Neural progenitor cell (in vitro differentiated cells): ENCODE measurements around the gene MFAP4. TPM values are rescaled to one million over a fixed set of nuclear protein-coding genes. Genes with fewer than 3 reads are reported as not detected.

Experiments used
- DNase-seq: peaks from one replicate; pipeline ENCODE4 v3.0.0-alpha.2; 2016; ENCODE audit warnings: low spot score
- H2AFZ ChIP-seq: fragments of 200-600 bp; sonication (generic); replicated peaks from 2 replicates; pipeline ENCODE4 v1.6.1; 2016; ENCODE audit warnings: antibody characterized with exemption
- H3F3A ChIP-seq: fragments of 200-600 bp; sonication (generic); 2 replicates; pipeline ENCODE4 v1.6.1; 2016; ENCODE audit warnings: antibody characterized with exemption, low read depth
- H3K27ac ChIP-seq: fragments of 200-600 bp; sonication (generic); 2 replicates; pipeline ENCODE4 v1.5.1; 2016; ENCODE audit warnings: mild to moderate bottlenecking
- H3K27me3 ChIP-seq: fragments of 200-600 bp; sonication (generic); 2 replicates; pipeline ENCODE4 v1.6.1; 2016; ENCODE audit warnings: mild to moderate bottlenecking, moderate library complexity
- H3K36me3 ChIP-seq: fragments of 200-600 bp; sonication (generic); 2 replicates; pipeline ENCODE4 v1.5.1; 2016
- H3K4me1 ChIP-seq: fragments of 200-600 bp; sonication (generic); 2 replicates; pipeline ENCODE4 v1.6.1; 2016; ENCODE audit warnings: mixed run types
- H3K4me2 ChIP-seq: fragments of 200-600 bp; sonication (generic); 2 replicates; pipeline ENCODE4 v1.6.1; 2016
- H3K4me3 ChIP-seq: fragments of 200-600 bp; sonication (generic); 2 replicates; pipeline ENCODE4 v1.5.1; 2016
- H3K79me2 ChIP-seq: fragments of 200-600 bp; sonication (generic); 2 replicates; pipeline ENCODE4 v1.6.1; 2016; ENCODE audit warnings: low read depth
- H3K9ac ChIP-seq: fragments of 200-600 bp; sonication (generic); 2 replicates; pipeline ENCODE4 v1.6.1; 2016
- H3K9me3 ChIP-seq: fragments of 200-600 bp; sonication (generic); 2 replicates; pipeline ENCODE4 v1.5.1; 2016; ENCODE audit warnings: low read depth
- H4K20me1 ChIP-seq: fragments of 200-600 bp; sonication (generic); 2 replicates; pipeline ENCODE4 v1.6.1; 2016; ENCODE audit warnings: low read depth
- H3K27ac Mint-ChIP-seq: 3 replicates; pipeline ENCODE4 v1.8.0; 2021; ENCODE audit warnings: mixed read lengths
- H3K27me3 Mint-ChIP-seq: 2 replicates; pipeline ENCODE4 v1.8.0; 2022; ENCODE audit warnings: low read depth, mild to moderate bottlenecking, inconsistent platforms, moderate library complexity, mixed read lengths; ENCODE audit not compliant: insufficient read depth
- H3K36me3 Mint-ChIP-seq: 3 replicates; pipeline ENCODE4 v1.8.0; 2021; ENCODE audit warnings: mixed read lengths
- H3K4me1 Mint-ChIP-seq: 3 replicates; pipeline ENCODE4 v1.8.0; 2021; ENCODE audit warnings: mixed read lengths
- H3K4me3 Mint-ChIP-seq: 3 replicates; pipeline ENCODE4 v1.8.0; 2021; ENCODE audit warnings: mild to moderate bottlenecking, moderate library complexity, mixed read lengths
- H3K9me3 Mint-ChIP-seq: 3 replicates; pipeline ENCODE4 v1.8.0; 2020; ENCODE audit warnings: mixed read lengths
- CTCF ChIP-seq: fragments of 200-600 bp; sonication (generic); IDR thresholded peaks from 2 replicates; pipeline ENCODE4 v1.5.1; 2017; ENCODE audit warnings: antibody characterized with exemption, mild to moderate bottlenecking
- EZH2 ChIP-seq: fragments of 200-600 bp; sonication (generic); IDR thresholded peaks from 2 replicates; pipeline ENCODE4 v1.6.1; 2017; ENCODE audit warnings: antibody characterized with exemption, mild to moderate bottlenecking, moderate library complexity
- EZH2phosphoT487 ChIP-seq: fragments of 200-600 bp; sonication (generic); IDR thresholded peaks from 2 replicates; pipeline ENCODE4 v1.6.1; 2017; ENCODE audit warnings: antibody characterized with exemption
- total RNA-seq: library from RNA; depleted of rRNA; stranded (reverse); fragments of >200 nt; gene quantifications from 2 replicates; pipeline ENCODE4 v1.2.3, GENCODE V29; 2015; ENCODE audit warnings: low replicate concordance

MFAP4 gene
- total RNA-seq, 1 donor from 2014 or later = not detected

- Mint-ChIP-seq H3K27me3 (peaks cover 11% of the 10 kb centered on the region), H3K4me3 (peak overlapping the region; percentile 96), H3K36me3 (peaks cover 30% of the 10 kb centered on the region), H3K9me3 (no peaks in the 10 kb centered on the region), H3K4me1 (peaks cover 23% of the 10 kb centered on the region), H3K27ac (no peak overlapping the region)
- peaks cover 23% of the 10 kb centered on the region for H3F3A ChIP-seq
- peaks cover 4% of the 10 kb centered on the region for H3K36me3 ChIP-seq
- H3K4me2 ChIP-seq = peak overlapping the region; percentile 94
- peaks cover 4% of the 10 kb centered on the region for H3K4me1 ChIP-seq
- peaks cover 20% of the 10 kb centered on the region for H4K20me1 ChIP-seq
- H2AFZ ChIP-seq = no peak overlapping the region
- H3K27ac ChIP-seq = no peak overlapping the region
- peak overlapping the region; percentile 57 for H3K9ac ChIP-seq
- no peaks in the 10 kb centered on the region for H3K27me3 ChIP-seq
- peaks cover 53% of the 10 kb centered on the region for H3K79me2 ChIP-seq
- no peak for DNase-seq
- no peak for TF ChIP-seq CTCF
- TF ChIP-seq EZH2phosphoT487 = no peak
- no peak for TF ChIP-seq EZH2
- no peaks in the 10 kb centered on the region for H3K9me3 ChIP-seq
- peak overlapping the region; percentile 84 for H3K4me3 ChIP-seq
Measured at GRCh38 chr17:19379361-19380065, 7.5 kb downstream of the MFAP4 start.

GRCh38 chr17:19378416-19379360 is 8.3 kb downstream of the MFAP4 start, which contains the start of gene MAPK7:
TSS of gene MAPK7 (plus strand) at chr17:19378498. CDS start at chr17:19378901, 403 bp downstream.
- Mint-ChIP-seq H3K4me1 (peaks cover 19% of the 10 kb centered on the region), H3K27ac (peak within 1 kb of the TSS; percentile 92), H3K27me3 (peaks cover 6% of the 10 kb centered on the region), H3K9me3 (no peaks in the 10 kb centered on the region), H3K36me3 (peaks cover 25% of the 10 kb centered on the region), H3K4me3 (peak within 1 kb of the TSS; percentile 96)
- Histone ChIP-seq H3K9ac (peak within 1 kb of the TSS; percentile 79), H3K9me3 (no peaks in the 10 kb centered on the region), H3K27ac (peak within 1 kb of the TSS; percentile 93), H3F3A (peaks cover 23% of the 10 kb centered on the region), H3K27me3 (no peaks in the 10 kb centered on the region), H2AFZ (peak within 1 kb of the TSS; percentile 89), H4K20me1 (peaks cover 20% of the 10 kb centered on the region), H3K4me2 (peak within 1 kb of the TSS; percentile 97), H3K4me3 (peak within 1 kb of the TSS; percentile 84), H3K4me1 (peaks cover 4% of the 10 kb centered on the region), H3K79me2 (peaks cover 53% of the 10 kb centered on the region), H3K36me3 (peaks cover 4% of the 10 kb centered on the region)
- TF ChIP-seq EZH2 = no peak
- no peak for TF ChIP-seq EZH2phosphoT487
- TF ChIP-seq CTCF = no peak
- DNase-seq = no peak

- Mint-ChIP-seq H3K27me3 (peaks cover 5% of the 10 kb centered on the region), H3K9me3 (no peaks in the 10 kb centered on the region), H3K4me3 (peak overlapping the region; percentile 96), H3K36me3 (peaks cover 21% of the 10 kb centered on the region), H3K27ac (peak overlapping the region; percentile 92), H3K4me1 (peaks cover 19% of the 10 kb centered on the region)
- H3K9me3 ChIP-seq = no peaks in the 10 kb centered on the region
- H3K4me3 ChIP-seq = peak overlapping the region; percentile 84
- peak overlapping the region; percentile 79 for H3K9ac ChIP-seq
- peak overlapping the region; percentile 97 for H3K4me2 ChIP-seq
- peaks cover 23% of the 10 kb centered on the region for H3F3A ChIP-seq
- H3K4me1 ChIP-seq = peaks cover 8% of the 10 kb centered on the region
- H3K79me2 ChIP-seq = peaks cover 53% of the 10 kb centered on the region
- TF ChIP-seq CTCF = peak; percentile 23
- TF ChIP-seq EZH2 = no peak
- TF ChIP-seq EZH2phosphoT487 = no peak
- DNase-seq = peak; percentile 99
- peak overlapping the region; percentile 93 for H3K27ac ChIP-seq
- peaks cover 20% of the 10 kb centered on the region for H4K20me1 ChIP-seq
- H2AFZ ChIP-seq = peak overlapping the region; percentile 89
- no peaks in the 10 kb centered on the region for H3K27me3 ChIP-seq
- peaks cover 4% of the 10 kb centered on the region for H3K36me3 ChIP-seq
Measured at GRCh38 chr17:19377602-19378415, 9.2 kb downstream of the MFAP4 start.
